Suprapubic skin (tissue), 3 donors: Measurements from ENCODE around the gene ZNF599.

ENCODE experiments used
- POLR2A ChIP-seq, 2 donors: fragments of 450-650 bp; IDR thresholded peaks; one replicate each; pipeline ENCODE4 v1.6.1; 2017; ENCODE audit warnings: antibody characterized with exemption in 2 of 2, mild to moderate bottlenecking in 2 of 2, moderate library complexity in 2 of 2
- TF ChIP-seq, protein P1 (sequence below), 2 donors: fragments of 200-600 bp in 1 of 2; fragments of 450-650 bp in 1 of 2; sonication (generic) in 1 of 2; IDR thresholded peaks; one replicate each; pipeline ENCODE4 v1.5.1; 2016 to 2019; ENCODE audit warnings: antibody characterized with exemption in 2 of 2, mild to moderate bottlenecking in 1 of 2, moderate library complexity in 1 of 2

- TF ChIP-seq, protein P1, sequence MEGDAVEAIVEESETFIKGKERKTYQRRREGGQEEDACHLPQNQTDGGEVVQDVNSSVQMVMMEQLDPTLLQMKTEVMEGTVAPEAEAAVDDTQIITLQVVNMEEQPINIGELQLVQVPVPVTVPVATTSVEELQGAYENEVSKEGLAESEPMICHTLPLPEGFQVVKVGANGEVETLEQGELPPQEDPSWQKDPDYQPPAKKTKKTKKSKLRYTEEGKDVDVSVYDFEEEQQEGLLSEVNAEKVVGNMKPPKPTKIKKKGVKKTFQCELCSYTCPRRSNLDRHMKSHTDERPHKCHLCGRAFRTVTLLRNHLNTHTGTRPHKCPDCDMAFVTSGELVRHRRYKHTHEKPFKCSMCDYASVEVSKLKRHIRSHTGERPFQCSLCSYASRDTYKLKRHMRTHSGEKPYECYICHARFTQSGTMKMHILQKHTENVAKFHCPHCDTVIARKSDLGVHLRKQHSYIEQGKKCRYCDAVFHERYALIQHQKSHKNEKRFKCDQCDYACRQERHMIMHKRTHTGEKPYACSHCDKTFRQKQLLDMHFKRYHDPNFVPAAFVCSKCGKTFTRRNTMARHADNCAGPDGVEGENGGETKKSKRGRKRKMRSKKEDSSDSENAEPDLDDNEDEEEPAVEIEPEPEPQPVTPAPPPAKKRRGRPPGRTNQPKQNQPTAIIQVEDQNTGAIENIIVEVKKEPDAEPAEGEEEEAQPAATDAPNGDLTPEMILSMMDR (IDR thresholded peaks at IDR 0.05) = no peak
- no peak for TF ChIP-seq POLR2A (IDR thresholded peaks at IDR 0.05)
These were observed 45.3 kb upstream of the ZNF599 start for GRCh38 chr19:34818270-34818669.
